ENCODE data around the gene RINT1.
"Not testable (repeated sequence)": the region's sequence is repeated elsewhere in the genome, so short reads cannot be mapped to it uniquely, and the experiment has no call there.

Gene RINT1

GRCh38 chr7:105594034-105594433 is 62.0 kb downstream of the RINT1 start:
- DNase-seq: no peak
- Histone ChIP-seq H3K36me3 (ENCODE audit: control insufficient read depth, insufficient read depth, low read length) (no peaks in the 10 kb centered on the region), H3K4me1 (ENCODE audit: control insufficient read depth, insufficient read depth, low read length, poor library complexity, severe bottlenecking) (no peaks in the 10 kb centered on the region), H3K9me3 (ENCODE audit: control insufficient read depth, low read length) (no peaks in the 10 kb centered on the region), H3K27ac (ENCODE audit: insufficient read depth, low read length, poor library complexity, severe bottlenecking) (no peak overlapping the region), H3K27me3 (replicated peaks; ENCODE audit: control insufficient read depth, insufficient read depth, low read length, poor library complexity, severe bottlenecking) (no peaks in the 10 kb centered on the region), H3K4me3 (ENCODE audit: insufficient read depth, low read depth, low read length, poor library complexity, severe bottlenecking) (no peak overlapping the region)

- Histone ChIP-seq H3K36me3 (ENCODE audit: control insufficient read depth, insufficient read depth, low read length) (no peaks in the 10 kb centered on the region), H3K27ac (ENCODE audit: insufficient read depth, low read length, poor library complexity, severe bottlenecking) (no peak overlapping the region), H3K9me3 (ENCODE audit: control insufficient read depth, low read length) (no peaks in the 10 kb centered on the region), H3K4me1 (ENCODE audit: control insufficient read depth, insufficient read depth, low read length, poor library complexity, severe bottlenecking) (no peaks in the 10 kb centered on the region), H3K4me3 (ENCODE audit: insufficient read depth, low read depth, low read length, poor library complexity, severe bottlenecking) (no peak overlapping the region), H3K27me3 (replicated peaks; ENCODE audit: control insufficient read depth, insufficient read depth, low read length, poor library complexity, severe bottlenecking) (no peaks in the 10 kb centered on the region)
- no peak for DNase-seq
Observed at GRCh38 chr7:105596866-105597265, 64.9 kb downstream of the RINT1 start.

GRCh38 chr7:105599080-105599479 is 67.1 kb downstream of the RINT1 start:
- H3K36me3 ChIP-seq (ENCODE audit: control insufficient read depth, insufficient read depth, low read length); H3K27me3 ChIP-seq (replicated peaks; ENCODE audit: control insufficient read depth, insufficient read depth, low read length, poor library complexity, severe bottlenecking); DNase-seq; H3K4me1 ChIP-seq (ENCODE audit: control insufficient read depth, insufficient read depth, low read length, poor library complexity, severe bottlenecking); H3K9me3 ChIP-seq (ENCODE audit: control insufficient read depth, low read length); H3K27ac ChIP-seq (ENCODE audit: insufficient read depth, low read length, poor library complexity, severe bottlenecking); H3K4me3 ChIP-seq (ENCODE audit: insufficient read depth, low read depth, low read length, poor library complexity, severe bottlenecking): not testable (repeated sequence)

- Histone ChIP-seq H3K4me3 (ENCODE audit: insufficient read depth, low read depth, low read length, poor library complexity, severe bottlenecking) (no peak overlapping the region), H3K9me3 (ENCODE audit: control insufficient read depth, low read length) (no peaks in the 10 kb centered on the region), H3K27me3 (replicated peaks; ENCODE audit: control insufficient read depth, insufficient read depth, low read length, poor library complexity, severe bottlenecking) (no peaks in the 10 kb centered on the region), H3K27ac (ENCODE audit: insufficient read depth, low read length, poor library complexity, severe bottlenecking) (no peak overlapping the region), H3K36me3 (ENCODE audit: control insufficient read depth, insufficient read depth, low read length) (no peaks in the 10 kb centered on the region), H3K4me1 (ENCODE audit: control insufficient read depth, insufficient read depth, low read length, poor library complexity, severe bottlenecking) (no peaks in the 10 kb centered on the region)
- no peak for DNase-seq
Observed at GRCh38 chr7:105599551-105599950, 67.5 kb downstream of the RINT1 start.

GRCh38 chr7:105600720-105601550 is 68.9 kb downstream of the RINT1 start:
- no peaks in the 10 kb centered on the region for H3K9me3 ChIP-seq (ENCODE audit: control insufficient read depth, low read length)
- no peak overlapping the region for H3K27ac ChIP-seq (ENCODE audit: insufficient read depth, low read length, poor library complexity, severe bottlenecking)
- H3K36me3 ChIP-seq (ENCODE audit: control insufficient read depth, insufficient read depth, low read length): no peaks in the 10 kb centered on the region
- no peaks in the 10 kb centered on the region for H3K27me3 ChIP-seq (replicated peaks; ENCODE audit: control insufficient read depth, insufficient read depth, low read length, poor library complexity, severe bottlenecking)
- no peak overlapping the region for H3K4me3 ChIP-seq (ENCODE audit: insufficient read depth, low read depth, low read length, poor library complexity, severe bottlenecking)
- no peak for DNase-seq
- no peaks in the 10 kb centered on the region for H3K4me1 ChIP-seq (ENCODE audit: control insufficient read depth, insufficient read depth, low read length, poor library complexity, severe bottlenecking)

- Histone ChIP-seq H3K27ac (ENCODE audit: insufficient read depth, low read length, poor library complexity, severe bottlenecking) (no peak overlapping the region), H3K4me1 (ENCODE audit: control insufficient read depth, insufficient read depth, low read length, poor library complexity, severe bottlenecking) (no peaks in the 10 kb centered on the region), H3K9me3 (ENCODE audit: control insufficient read depth, low read length) (no peaks in the 10 kb centered on the region), H3K27me3 (replicated peaks; ENCODE audit: control insufficient read depth, insufficient read depth, low read length, poor library complexity, severe bottlenecking) (no peaks in the 10 kb centered on the region), H3K4me3 (ENCODE audit: insufficient read depth, low read depth, low read length, poor library complexity, severe bottlenecking) (no peak overlapping the region), H3K36me3 (ENCODE audit: control insufficient read depth, insufficient read depth, low read length) (peaks cover 1% of the 10 kb centered on the region)
- no peak for DNase-seq
Observed at GRCh38 chr7:105602325-105603305, 70.6 kb downstream of the RINT1 start.

GRCh38 chr7:105610165-105610930 is 78.3 kb downstream of the RINT1 start:
- H3K27me3 ChIP-seq (replicated peaks; ENCODE audit: control insufficient read depth, insufficient read depth, low read length, poor library complexity, severe bottlenecking): no peaks in the 10 kb centered on the region
- H3K4me1 ChIP-seq (ENCODE audit: control insufficient read depth, insufficient read depth, low read length, poor library complexity, severe bottlenecking): no peaks in the 10 kb centered on the region
- H3K27ac ChIP-seq (ENCODE audit: insufficient read depth, low read length, poor library complexity, severe bottlenecking): no peak overlapping the region
- peaks cover 38% of the 10 kb centered on the region for H3K36me3 ChIP-seq (ENCODE audit: control insufficient read depth, insufficient read depth, low read length)
- no peak for DNase-seq
- H3K4me3 ChIP-seq (ENCODE audit: insufficient read depth, low read depth, low read length, poor library complexity, severe bottlenecking): no peak overlapping the region
- H3K9me3 ChIP-seq (ENCODE audit: control insufficient read depth, low read length): no peaks in the 10 kb centered on the region

GRCh38 chr7:105611856-105612775 is 80.1 kb downstream of the RINT1 start:
- Histone ChIP-seq H3K4me1 (ENCODE audit: control insufficient read depth, insufficient read depth, low read length, poor library complexity, severe bottlenecking) (no peaks in the 10 kb centered on the region), H3K36me3 (ENCODE audit: control insufficient read depth, insufficient read depth, low read length) (peaks cover 45% of the 10 kb centered on the region)
- no peak for DNase-seq

GRCh38 chr7:105612806-105613205 is 80.8 kb downstream of the RINT1 start:
- Histone ChIP-seq H3K27ac (ENCODE audit: insufficient read depth, low read length, poor library complexity, severe bottlenecking) (no peak overlapping the region), H3K27me3 (replicated peaks; ENCODE audit: control insufficient read depth, insufficient read depth, low read length, poor library complexity, severe bottlenecking) (no peaks in the 10 kb centered on the region), H3K9me3 (ENCODE audit: control insufficient read depth, low read length) (no peaks in the 10 kb centered on the region), H3K4me3 (ENCODE audit: insufficient read depth, low read depth, low read length, poor library complexity, severe bottlenecking) (no peak overlapping the region), H3K36me3 (ENCODE audit: control insufficient read depth, insufficient read depth, low read length) (peaks cover 49% of the 10 kb centered on the region), H3K4me1 (ENCODE audit: control insufficient read depth, insufficient read depth, low read length, poor library complexity, severe bottlenecking) (no peaks in the 10 kb centered on the region)
- DNase-seq: no peak

More at GRCh38 chr7:105611856-105612775, 80.1 kb downstream of the RINT1 start:
- Histone ChIP-seq H3K27me3 (replicated peaks; ENCODE audit: control insufficient read depth, insufficient read depth, low read length, poor library complexity, severe bottlenecking) (no peaks in the 10 kb centered on the region), H3K27ac (ENCODE audit: insufficient read depth, low read length, poor library complexity, severe bottlenecking) (no peak overlapping the region), H3K4me3 (ENCODE audit: insufficient read depth, low read depth, low read length, poor library complexity, severe bottlenecking) (no peak overlapping the region), H3K9me3 (ENCODE audit: control insufficient read depth, low read length) (no peaks in the 10 kb centered on the region)

All from effector memory CD4-positive, alpha-beta T cell (primary cell).